ENCODE measurements around the gene PLCH1.

PLCH1 gene

GRCh38 chr3:155736381-155736780 is 8.5 kb downstream of the PLCH1 start:
- ChIA-PET CTCF (no interaction called here), POLR2A (no interaction called here)

GRCh38 chr3:155730843-155731242 is 14.0 kb downstream of the PLCH1 start:
- CTCF ChIA-PET: no interaction called here

More at GRCh38 chr3:155736381-155736780, 8.5 kb downstream of the PLCH1 start:
- TF ChIP-seq FOXM1 (IDR thresholded peaks at IDR 0.05; ENCODE audit: borderline replicate concordance) (no peak), ELF4 (IDR thresholded peaks at IDR 0.05) (no peak), BHLHE40 (IDR thresholded peaks at IDR 0.05; ENCODE audit: borderline replicate concordance) (no peak), ARNT (IDR thresholded peaks at IDR 0.05) (no peak), HDGF (IDR thresholded peaks at IDR 0.05; ENCODE audit: borderline replicate concordance) (no peak), CTBP1 (IDR thresholded peaks at IDR 0.05; ENCODE audit: borderline replicate concordance) (no peak), L3MBTL2 (conservative IDR thresholded peaks at IDR 0.05) (no peak), SP1 (IDR thresholded peaks at IDR 0.05) (no peak), TARDBP (IDR thresholded peaks at IDR 0.05) (no peak), LEF1 (IDR thresholded peaks at IDR 0.05; ENCODE audit: borderline replicate concordance) (no peak), FOXA1 (IDR thresholded peaks at IDR 0.05) (no peak), NFRKB (IDR thresholded peaks at IDR 0.05) (no peak), ZNF384 (IDR thresholded peaks at IDR 0.05) (no peak), SUZ12 (IDR thresholded peaks at IDR 0.05) (no peak), FOXK2 (IDR thresholded peaks at IDR 0.05) (no peak)
- TF ChIP-seq, protein P1, sequence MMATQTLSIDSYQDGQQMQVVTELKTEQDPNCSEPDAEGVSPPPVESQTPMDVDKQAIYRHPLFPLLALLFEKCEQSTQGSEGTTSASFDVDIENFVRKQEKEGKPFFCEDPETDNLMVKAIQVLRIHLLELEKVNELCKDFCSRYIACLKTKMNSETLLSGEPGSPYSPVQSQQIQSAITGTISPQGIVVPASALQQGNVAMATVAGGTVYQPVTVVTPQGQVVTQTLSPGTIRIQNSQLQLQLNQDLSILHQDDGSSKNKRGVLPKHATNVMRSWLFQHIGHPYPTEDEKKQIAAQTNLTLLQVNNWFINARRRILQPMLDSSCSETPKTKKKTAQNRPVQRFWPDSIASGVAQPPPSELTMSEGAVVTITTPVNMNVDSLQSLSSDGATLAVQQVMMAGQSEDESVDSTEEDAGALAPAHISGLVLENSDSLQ (IDR thresholded peaks at IDR 0.05): no peak
- DNase-seq (ENCODE audit: extremely low spot score): no peak

DNA sequence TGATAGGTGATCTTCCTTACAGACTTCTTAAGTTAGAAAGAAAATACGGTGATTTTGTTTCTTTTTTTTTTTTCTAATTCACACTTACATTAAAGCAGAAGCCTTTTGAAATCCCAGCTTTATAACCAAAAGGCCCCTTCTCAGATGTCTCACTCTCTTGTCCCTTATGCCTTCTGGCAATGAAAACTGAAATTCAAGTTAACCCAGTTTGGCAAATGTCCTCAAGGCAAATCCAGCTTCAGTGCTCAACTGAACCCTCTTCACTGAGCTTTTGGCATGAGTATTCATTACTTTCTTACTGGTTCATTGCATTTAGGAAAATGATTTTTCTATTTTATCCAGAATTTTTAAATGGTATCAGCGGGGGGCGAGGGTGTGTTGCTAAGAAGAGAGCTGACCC is 17.0 kb downstream of the PLCH1 start:
- CTCF ChIA-PET: no interaction called here
- no peak for DNase-seq (ENCODE audit: extremely low spot score)
- TF ChIP-seq FOXM1 (IDR thresholded peaks at IDR 0.05; ENCODE audit: borderline replicate concordance) (no peak), ARNT (IDR thresholded peaks at IDR 0.05) (no peak), SP1 (IDR thresholded peaks at IDR 0.05) (no peak), BHLHE40 (IDR thresholded peaks at IDR 0.05; ENCODE audit: borderline replicate concordance) (no peak), FOXK2 (IDR thresholded peaks at IDR 0.05) (no peak), FOXA1 (IDR thresholded peaks at IDR 0.05) (no peak), LEF1 (IDR thresholded peaks at IDR 0.05; ENCODE audit: borderline replicate concordance) (no peak), TARDBP (IDR thresholded peaks at IDR 0.05) (no peak), L3MBTL2 (conservative IDR thresholded peaks at IDR 0.05) (no peak), ZNF384 (IDR thresholded peaks at IDR 0.05) (no peak), NFRKB (IDR thresholded peaks at IDR 0.05) (no peak), ELF4 (IDR thresholded peaks at IDR 0.05) (no peak), SUZ12 (IDR thresholded peaks at IDR 0.05) (no peak), HDGF (IDR thresholded peaks at IDR 0.05; ENCODE audit: borderline replicate concordance) (no peak), CTBP1 (IDR thresholded peaks at IDR 0.05; ENCODE audit: borderline replicate concordance) (no peak)
- TF ChIP-seq, protein P1 (IDR thresholded peaks at IDR 0.05): no peak
- POLR2A ChIA-PET: no interaction called here

More at GRCh38 chr3:155730843-155731242, 14.0 kb downstream of the PLCH1 start:
- POLR2A ChIA-PET: no interaction called here
- TF ChIP-seq HDGF (IDR thresholded peaks at IDR 0.05; ENCODE audit: borderline replicate concordance): no peak
- TF ChIP-seq ARNT (IDR thresholded peaks at IDR 0.05): no peak
- TF ChIP-seq FOXM1 (IDR thresholded peaks at IDR 0.05; ENCODE audit: borderline replicate concordance): no peak
- no peak for TF ChIP-seq SP1 (IDR thresholded peaks at IDR 0.05)
- TF ChIP-seq ELF4 (IDR thresholded peaks at IDR 0.05): no peak
- TF ChIP-seq ZNF384 (IDR thresholded peaks at IDR 0.05): no peak
- TF ChIP-seq, protein P1 (IDR thresholded peaks at IDR 0.05): no peak
- TF ChIP-seq TARDBP (IDR thresholded peaks at IDR 0.05): no peak
- TF ChIP-seq L3MBTL2 (conservative IDR thresholded peaks at IDR 0.05): no peak
- TF ChIP-seq FOXA1 (IDR thresholded peaks at IDR 0.05): no peak
- no peak for DNase-seq (ENCODE audit: extremely low spot score)

DNA sequence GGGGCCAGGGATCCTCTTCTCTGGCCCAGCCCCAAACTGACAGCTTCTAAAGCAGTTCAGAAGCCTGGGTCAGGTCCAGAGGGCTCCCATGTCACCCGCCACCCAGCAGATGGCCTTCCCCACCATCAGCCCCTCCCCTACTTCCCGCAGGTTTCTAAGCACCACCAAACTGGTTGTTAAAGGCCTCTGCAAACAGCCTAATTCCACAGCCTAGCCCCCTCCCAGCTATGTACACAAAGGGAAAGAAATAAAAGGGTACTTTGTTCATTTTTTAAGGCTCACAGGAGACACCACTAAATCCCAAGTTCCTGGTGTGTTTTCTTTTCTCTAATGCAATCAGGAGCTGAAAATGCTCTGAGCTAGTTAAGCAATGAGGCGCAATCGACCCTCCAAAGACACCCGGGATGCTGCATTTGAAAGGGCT is 30.6 kb downstream of the PLCH1 start:
- ChIA-PET CTCF (no interaction called here), POLR2A (no interaction called here)
- TF ChIP-seq HDGF (IDR thresholded peaks at IDR 0.05; ENCODE audit: borderline replicate concordance): no peak
- TF ChIP-seq, protein P1 (IDR thresholded peaks at IDR 0.05): no peak
- TF ChIP-seq CTBP1 (IDR thresholded peaks at IDR 0.05; ENCODE audit: borderline replicate concordance): no peak
- TF ChIP-seq SP1 (IDR thresholded peaks at IDR 0.05): no peak
- no peak for TF ChIP-seq TARDBP (IDR thresholded peaks at IDR 0.05)
- no peak for TF ChIP-seq BHLHE40 (IDR thresholded peaks at IDR 0.05; ENCODE audit: borderline replicate concordance)
- TF ChIP-seq ELF4 (IDR thresholded peaks at IDR 0.05): no peak
- TF ChIP-seq FOXK2 (IDR thresholded peaks at IDR 0.05): no peak
- DNase-seq (ENCODE audit: extremely low spot score): no peak

GRCh38 chr3:155712008-155712407 is 32.9 kb downstream of the PLCH1 start:
- POLR2A ChIA-PET: no interaction called here
- CTCF ChIA-PET: interaction anchor here (0.7 kb wide), 1 partner anchor 29 kb away, joined by 3 read pairs; no protein-coding TSS in a partner anchor
- no peak for TF ChIP-seq CTBP1 (IDR thresholded peaks at IDR 0.05; ENCODE audit: borderline replicate concordance)
- no peak for TF ChIP-seq L3MBTL2 (conservative IDR thresholded peaks at IDR 0.05)
- no peak for TF ChIP-seq LEF1 (IDR thresholded peaks at IDR 0.05; ENCODE audit: borderline replicate concordance)
- TF ChIP-seq ZNF384 (IDR thresholded peaks at IDR 0.05): no peak
- no peak for TF ChIP-seq TARDBP (IDR thresholded peaks at IDR 0.05)
- TF ChIP-seq HDGF (IDR thresholded peaks at IDR 0.05; ENCODE audit: borderline replicate concordance): no peak
- TF ChIP-seq ARNT (IDR thresholded peaks at IDR 0.05): no peak
- no peak for TF ChIP-seq FOXA1 (IDR thresholded peaks at IDR 0.05)
- TF ChIP-seq FOXM1 (IDR thresholded peaks at IDR 0.05; ENCODE audit: borderline replicate concordance): no peak
- TF ChIP-seq SUZ12 (IDR thresholded peaks at IDR 0.05): no peak
- TF ChIP-seq, protein P1 (IDR thresholded peaks at IDR 0.05): no peak
- no peak for TF ChIP-seq SP1 (IDR thresholded peaks at IDR 0.05)
- TF ChIP-seq NFRKB (IDR thresholded peaks at IDR 0.05): no peak
- TF ChIP-seq BHLHE40 (IDR thresholded peaks at IDR 0.05; ENCODE audit: borderline replicate concordance): no peak
- DNase-seq (ENCODE audit: extremely low spot score): no peak
